ENCODE results near the gene BECN2. TPM values are rescaled to one million over a fixed set of nuclear protein-coding genes. Genes with fewer than 3 reads are reported as not detected.

BECN2 gene
- total RNA-seq, 2 donors from 2014 or later, result not detected

GRCh38 chr1:242002510-242002909 lies 44.9 kb downstream of the BECN2 start:
- TF ChIP-seq, protein P1, sequence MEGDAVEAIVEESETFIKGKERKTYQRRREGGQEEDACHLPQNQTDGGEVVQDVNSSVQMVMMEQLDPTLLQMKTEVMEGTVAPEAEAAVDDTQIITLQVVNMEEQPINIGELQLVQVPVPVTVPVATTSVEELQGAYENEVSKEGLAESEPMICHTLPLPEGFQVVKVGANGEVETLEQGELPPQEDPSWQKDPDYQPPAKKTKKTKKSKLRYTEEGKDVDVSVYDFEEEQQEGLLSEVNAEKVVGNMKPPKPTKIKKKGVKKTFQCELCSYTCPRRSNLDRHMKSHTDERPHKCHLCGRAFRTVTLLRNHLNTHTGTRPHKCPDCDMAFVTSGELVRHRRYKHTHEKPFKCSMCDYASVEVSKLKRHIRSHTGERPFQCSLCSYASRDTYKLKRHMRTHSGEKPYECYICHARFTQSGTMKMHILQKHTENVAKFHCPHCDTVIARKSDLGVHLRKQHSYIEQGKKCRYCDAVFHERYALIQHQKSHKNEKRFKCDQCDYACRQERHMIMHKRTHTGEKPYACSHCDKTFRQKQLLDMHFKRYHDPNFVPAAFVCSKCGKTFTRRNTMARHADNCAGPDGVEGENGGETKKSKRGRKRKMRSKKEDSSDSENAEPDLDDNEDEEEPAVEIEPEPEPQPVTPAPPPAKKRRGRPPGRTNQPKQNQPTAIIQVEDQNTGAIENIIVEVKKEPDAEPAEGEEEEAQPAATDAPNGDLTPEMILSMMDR (IDR thresholded peaks at IDR 0.05), result no peak
- no peak for TF ChIP-seq POLR2A (IDR thresholded peaks at IDR 0.05)
- ATAC-seq (no peak), DNase-seq (no peak)
- H3K4me1 ChIP-seq, result peaks cover 8% of the 10 kb centered on the region
- H3K27me3 ChIP-seq, result no peaks in the 10 kb centered on the region
- WGBS, 2 donors, result 47 to 54% methylated on average over 4 of the region's 4 CpGs
- no peak overlapping the region for H3K27ac ChIP-seq
- no peaks in the 10 kb centered on the region for H3K9me3 ChIP-seq
- intact Hi-C loops (cut with DNase I), result no loop called here
- no peak overlapping the region for H3K4me3 ChIP-seq
- H3K36me3 ChIP-seq (replicated peaks in 1 of 2; ENCODE audit: insufficient read depth in 1 of 2, low read depth in 2 of 2), result no peaks in the 10 kb centered on the region

DNA sequence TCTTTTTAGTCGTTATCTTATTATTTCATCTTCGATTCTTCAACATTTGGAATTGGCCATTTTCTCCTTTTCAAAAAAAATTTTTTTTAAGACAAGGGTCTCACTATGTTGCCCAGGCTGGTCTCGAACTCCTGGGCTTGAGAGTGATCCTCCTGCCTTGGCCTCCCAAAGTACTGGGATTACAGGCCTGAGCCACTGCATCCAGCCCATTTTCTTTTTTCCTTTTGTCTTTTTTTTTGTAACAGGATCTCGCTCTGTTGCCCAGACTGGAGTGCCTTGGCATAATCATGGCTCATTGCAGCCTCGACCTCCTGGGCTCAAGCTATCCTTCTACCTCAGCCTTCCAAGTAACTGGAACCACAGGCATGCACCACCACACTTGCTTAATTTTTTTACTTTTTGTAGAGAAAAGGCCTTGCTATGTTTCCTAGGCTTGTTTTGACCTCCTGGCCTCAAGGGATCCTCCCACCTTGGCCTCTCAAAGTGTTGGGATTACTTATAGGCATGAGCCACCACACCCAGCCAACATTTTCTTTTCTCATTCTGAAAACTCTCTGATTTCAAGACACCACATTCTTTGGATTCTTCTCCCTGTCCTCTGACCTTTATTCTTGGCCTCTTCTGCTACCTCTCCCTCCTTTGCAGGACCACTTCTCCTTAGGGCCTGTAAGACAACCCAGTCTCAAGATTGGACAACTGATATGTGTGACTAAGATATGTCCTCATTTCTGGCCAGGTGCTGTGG lies 47.4 kb downstream of the BECN2 start:
- TF ChIP-seq, protein P1 (IDR thresholded peaks at IDR 0.05), result no peak
- TF ChIP-seq POLR2A (IDR thresholded peaks at IDR 0.05), result no peak
- no peaks in the 10 kb centered on the region for H3K4me1 ChIP-seq
- no peaks in the 10 kb centered on the region for H3K36me3 ChIP-seq (replicated peaks in 1 of 2; ENCODE audit: insufficient read depth in 1 of 2, low read depth in 2 of 2)
- intact Hi-C loops (cut with DNase I), result no loop called here
- WGBS, 2 donors, result 72 to 76% methylated on average over 5 of the region's 5 CpGs
- DNase-seq (no peak), ATAC-seq (no peak)
- no peaks in the 10 kb centered on the region for H3K27me3 ChIP-seq
- H3K4me3 ChIP-seq, result no peak overlapping the region
- no peaks in the 10 kb centered on the region for H3K9me3 ChIP-seq
- no peak overlapping the region for H3K27ac ChIP-seq

DNA sequence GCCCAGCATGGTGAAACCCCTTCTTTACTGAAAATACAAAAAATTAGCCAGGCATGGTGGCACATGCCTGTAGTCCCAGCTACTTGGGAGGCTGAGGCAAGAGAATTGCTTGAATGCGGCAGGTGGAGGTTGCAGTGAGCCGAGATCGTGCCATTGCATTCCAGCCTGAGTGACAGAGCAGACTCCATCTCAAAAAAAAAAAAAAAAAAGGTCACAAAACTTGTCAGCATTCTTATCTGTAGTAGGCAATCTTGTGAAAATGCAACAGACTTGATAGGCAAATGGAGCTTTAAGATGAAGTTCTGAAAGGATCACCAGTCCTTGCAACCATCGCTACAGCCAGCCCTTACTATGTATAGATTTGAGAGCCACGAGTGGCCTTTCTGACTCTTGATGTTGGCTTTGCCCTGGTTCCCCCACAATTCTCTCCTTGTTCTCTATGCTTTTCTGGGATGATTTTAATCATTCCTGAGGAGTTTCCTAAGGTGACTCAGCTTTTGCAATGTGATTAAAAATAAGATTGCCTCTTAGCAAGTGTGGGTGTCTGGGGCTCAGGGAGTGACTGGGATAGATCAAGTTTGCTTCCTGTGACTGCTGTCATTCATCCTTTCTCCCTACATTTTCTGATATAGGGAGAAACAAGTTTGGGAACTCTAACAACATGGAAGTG lies 48.4 kb downstream of the BECN2 start:
- Histone ChIP-seq H3K9me3 (no peaks in the 10 kb centered on the region), H3K27ac (no peak overlapping the region), H3K4me3 (no peak overlapping the region), H3K4me1 (no peaks in the 10 kb centered on the region), H3K27me3 (no peaks in the 10 kb centered on the region), H3K36me3 (replicated peaks in 1 of 2; ENCODE audit: insufficient read depth in 1 of 2, low read depth in 2 of 2) (no peaks in the 10 kb centered on the region)
- DNase-seq (no peak), ATAC-seq (no peak)
- intact Hi-C loops (cut with DNase I), result no loop called here
- 68 to 70% methylated on average over 5 of the region's 5 CpGs for WGBS, 2 donors
- TF ChIP-seq, protein P1 (IDR thresholded peaks at IDR 0.05), result no peak
- no peak for TF ChIP-seq POLR2A (IDR thresholded peaks at IDR 0.05)

DNA sequence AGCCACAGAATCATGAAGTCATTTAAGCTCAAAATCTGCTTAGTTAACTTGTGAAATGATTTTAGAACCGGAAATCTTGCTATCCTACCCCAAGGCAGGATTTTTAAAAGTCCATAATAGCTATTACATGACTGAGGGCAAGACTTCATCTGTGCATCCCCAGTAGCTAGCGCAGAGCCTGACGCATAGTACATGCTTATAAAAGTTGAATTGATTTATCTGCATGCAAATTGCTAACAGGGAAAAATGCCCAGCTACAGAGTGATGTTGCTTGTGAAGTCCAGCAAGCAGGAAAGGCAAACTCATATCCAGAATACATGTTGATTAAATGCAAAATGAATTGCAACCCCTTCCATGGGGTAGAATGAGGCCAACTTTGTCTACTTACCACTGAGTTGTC lies 49.4 kb downstream of the BECN2 start:
- no peak for DNase-seq
- H3K4me1 ChIP-seq, result no peaks in the 10 kb centered on the region
- H3K9me3 ChIP-seq, result no peaks in the 10 kb centered on the region
- no peaks in the 10 kb centered on the region for H3K36me3 ChIP-seq (replicated peaks in 1 of 2; ENCODE audit: insufficient read depth in 1 of 2, low read depth in 2 of 2)
- H3K4me3 ChIP-seq, result no peak overlapping the region
- intact Hi-C loops (cut with DNase I), result no loop called here
- ATAC-seq, result no peak
- no peaks in the 10 kb centered on the region for H3K27me3 ChIP-seq
- WGBS, 2 donors, result 71 to 77% methylated on average over 3 of the region's 3 CpGs
- H3K27ac ChIP-seq, result no peak overlapping the region
- TF ChIP-seq POLR2A (IDR thresholded peaks at IDR 0.05), result no peak
- TF ChIP-seq, protein P1 (IDR thresholded peaks at IDR 0.05), result no peak

Other genes with a start within 250 kb of the BECN2 start
- gene EXO1, start 109.6 kb upstream of the BECN2 start, total RNA-seq, result not detected
- gene MAP1LC3C, start 41.3 kb downstream of the BECN2 start, total RNA-seq, result 1 to 10 TPM in 1 of 2 donors, under 1 TPM in 1; 0.26 to 9.6 TPM

Data from body of pancreas (tissue), 4 donors.